GM23338 (cell line): ENCODE results near the gene EYS. TPM values are rescaled to one million over a fixed set of nuclear protein-coding genes. Genes with fewer than 3 reads are reported as not detected.
"Not testable (repeated sequence)": the region's sequence is repeated elsewhere in the genome, so short reads cannot be mapped to it uniquely, and the experiment has no call there.

Experiments used
- ATAC-seq: fragments of 200-7000 bp; cut with Tn5 transposase; 3 replicates; pipeline ENCODE4 v1.9.1; 2020
- DNase-seq: peaks from one replicate; pipeline ENCODE4 v3.0.0-alpha.2; 2015; ENCODE audit warnings: low spot score
- H2AFZ ChIP-seq: fragments of 200-600 bp; sonication (generic); 2 replicates; pipeline ENCODE4 v1.8.0; 2016; ENCODE audit warnings: antibody characterized with exemption, mild to moderate bottlenecking, moderate library complexity
- H3F3A ChIP-seq: fragments of 200-600 bp; sonication (generic); replicated peaks from 2 replicates; pipeline ENCODE4 v1.8.0; 2017; ENCODE audit warnings: antibody characterized with exemption, mixed run types, low read depth
- H3K27ac ChIP-seq: fragments of 200-600 bp; sonication (generic); 2 replicates; pipeline ENCODE4 v1.6.1; 2016; ENCODE audit warnings: low read depth
- H3K27me3 ChIP-seq: fragments of 200-600 bp; sonication (generic); 2 replicates; pipeline ENCODE4 v1.8.0; 2016; ENCODE audit warnings: mild to moderate bottlenecking, mixed run types, moderate library complexity; ENCODE audit not compliant: insufficient read depth
- H3K36me3 ChIP-seq: fragments of 200-600 bp; sonication (generic); 2 replicates; pipeline ENCODE4 v1.8.0; 2016; ENCODE audit warnings: mild to moderate bottlenecking; ENCODE audit not compliant: insufficient read depth
- H3K4me1 ChIP-seq: fragments of 200-600 bp; sonication (generic); 2 replicates; pipeline ENCODE4 v1.8.0; 2016; ENCODE audit warnings: mild to moderate bottlenecking, moderate library complexity; ENCODE audit not compliant: insufficient read depth
- H3K4me2 ChIP-seq: fragments of 200-600 bp; sonication (generic); 2 replicates; pipeline ENCODE4 v1.7.1; 2017; ENCODE audit warnings: mixed run types
- H3K4me3 ChIP-seq: fragments of 200-600 bp; sonication (generic); 2 replicates; pipeline ENCODE4 v1.6.1; 2016; ENCODE audit warnings: mixed run types
- H3K79me2 ChIP-seq: fragments of 200-600 bp; sonication (generic); replicated peaks from 2 replicates; pipeline ENCODE4 v1.8.0; 2017; ENCODE audit warnings: mild to moderate bottlenecking; ENCODE audit not compliant: insufficient read depth
- H3K9me2 ChIP-seq: fragments of 200-600 bp; sonication (generic); 2 replicates; pipeline ENCODE4 v1.8.0; 2017; ENCODE audit not compliant: insufficient read depth
- H4K20me1 ChIP-seq: fragments of 200-600 bp; sonication (generic); replicated peaks from 2 replicates; pipeline ENCODE4 v1.8.0; 2017; ENCODE audit warnings: mild to moderate bottlenecking; ENCODE audit not compliant: insufficient read depth
- H3K27ac Mint-ChIP-seq: 2 replicates; pipeline ENCODE4 v1.8.0; 2020; ENCODE audit warnings: inconsistent platforms, mild to moderate bottlenecking, moderate library complexity, mixed read lengths
- H3K27me3 Mint-ChIP-seq: 3 replicates; pipeline ENCODE4 v1.8.0; 2022; ENCODE audit warnings: low read depth, mild to moderate bottlenecking, moderate library complexity, mixed read lengths, inconsistent platforms; ENCODE audit not compliant: insufficient read depth, poor library complexity
- H3K36me3 Mint-ChIP-seq: 3 replicates; pipeline ENCODE4 v1.8.0; 2021; ENCODE audit warnings: low read depth, mild to moderate bottlenecking, inconsistent platforms, moderate library complexity, mixed read lengths
- H3K4me1 Mint-ChIP-seq: 3 replicates; pipeline ENCODE4 v1.8.0; 2020; ENCODE audit warnings: mild to moderate bottlenecking, inconsistent platforms, mixed read lengths
- H3K4me3 Mint-ChIP-seq: 3 replicates; pipeline ENCODE4 v1.8.0; 2021; ENCODE audit warnings: moderate library complexity, mild to moderate bottlenecking, inconsistent platforms, mixed read lengths
- H3K9me3 Mint-ChIP-seq: 3 replicates; pipeline ENCODE4 v1.8.0; 2020; ENCODE audit warnings: moderate library complexity, mild to moderate bottlenecking, inconsistent platforms, mixed read lengths
- ETS1 ChIP-seq: IDR thresholded peaks from 2 replicates; pipeline ENCODE4 v1.6.1; 2016; ENCODE audit warnings: antibody characterized with exemption
- EZH2phosphoT487 ChIP-seq: fragments of 200-600 bp; sonication (generic); IDR thresholded peaks from one replicate; pipeline ENCODE4 v1.8.1; 2018; ENCODE audit warnings: antibody characterized with exemption; ENCODE audit not compliant: unreplicated experiment
- JUNB ChIP-seq: IDR thresholded peaks from one replicate; pipeline ENCODE4 v1.6.1; 2016; ENCODE audit warnings: antibody characterized with exemption; ENCODE audit not compliant: unreplicated experiment
- POLR2AphosphoS5 ChIP-seq: IDR thresholded peaks from 2 replicates; pipeline ENCODE4 v1.6.1; 2016; ENCODE audit warnings: antibody characterized with exemption, low read depth
- STAT1 ChIP-seq: IDR thresholded peaks from one replicate; pipeline ENCODE4 v1.6.1; 2016; ENCODE audit warnings: antibody characterized with exemption; ENCODE audit not compliant: unreplicated experiment
- ZNF462 ChIP-seq: fragments of 250-450 bp; sonication (Bioruptor Pico); IDR thresholded peaks from 2 replicates; pipeline ENCODE4 v1.5.0; 2020; ENCODE audit warnings: mild to moderate bottlenecking, moderate library complexity
- polyA plus RNA-seq: library from polyadenylated mRNA; unstranded; fragments of >200 nt; fragmentation: Nextera tagmentation; extraction: Ambion mirVana; gene quantifications from 2 replicates; pipeline ENCODE4 v1.2.1, GENCODE V29; 2016
- total RNA-seq: library from RNA; depleted of rRNA; stranded (reverse); fragments of >200 nt; shearing (Covaris generic); gene quantifications from 2 replicates; pipeline ENCODE4 v1.2.3, GENCODE V29; 2014

Gene EYS
- total and polyA plus RNA-seq, 2 experiments from 2014 or later: 0.38 to 0.52 TPM

- Mint-ChIP-seq H3K4me3 (no peak overlapping the region), H3K36me3 (peaks cover 2% of the 10 kb centered on the region; the same call in 1 of the 3 replicates), H3K4me1 (no peaks in the 10 kb centered on the region), H3K9me3 (peaks cover 17% of the 10 kb centered on the region; the same call in 2 of the 3 replicates), H3K27me3 (no peaks in the 10 kb centered on the region), H3K27ac (no peak overlapping the region)
- no peak overlapping the region for H2AFZ ChIP-seq
- no peaks in the 10 kb centered on the region for H3K79me2 ChIP-seq
- no peak overlapping the region for H3K4me3 ChIP-seq
- no peaks in the 10 kb centered on the region for H3F3A ChIP-seq
- no peak overlapping the region for H3K27ac ChIP-seq
- 0 out of 2 replicates have a peak, but pooled peaks cover 4% of the 10 kb centered on the region for H3K36me3 ChIP-seq
- DNase-seq: no peak
- TF ChIP-seq JUNB: no peak
- no peak for TF ChIP-seq ETS1
- TF ChIP-seq EZH2phosphoT487: no peak
- no peak for TF ChIP-seq POLR2AphosphoS5
- TF ChIP-seq STAT1: no peak
- no peaks in the 10 kb centered on the region for H4K20me1 ChIP-seq
- ATAC-seq: no peak
- H3K4me1 ChIP-seq: no peaks in the 10 kb centered on the region
- H3K4me2 ChIP-seq: no peak overlapping the region
- H3K27me3 ChIP-seq: no peaks in the 10 kb centered on the region
- H3K9me2 ChIP-seq: no peaks in the 10 kb centered on the region
These were observed 1457.9 kb downstream of the EYS start for GRCh38 chr6:64249115-64249514.

- DNase-seq (no peak), ATAC-seq (no peak)
- Mint-ChIP-seq H3K27ac (no peak overlapping the region), H3K27me3 (peaks cover 2% of the 10 kb centered on the region), H3K9me3 (peaks cover 47% of the 10 kb centered on the region), H3K4me3 (no peak overlapping the region), H3K36me3 (peaks cover 17% of the 10 kb centered on the region; the same call in 2 of the 3 replicates), H3K4me1 (no peaks in the 10 kb centered on the region)
- Histone ChIP-seq H3K36me3 (0 out of 2 replicates have a peak, but pooled peaks cover 6% of the 10 kb centered on the region), H3K9me2 (0 out of 2 replicates have a peak, but pooled peaks cover 3% of the 10 kb centered on the region), H3K27me3 (no peaks in the 10 kb centered on the region), H3K4me1 (no peaks in the 10 kb centered on the region), H3K27ac (no peak overlapping the region), H4K20me1 (no peaks in the 10 kb centered on the region), H3K4me3 (no peak overlapping the region), H3K4me2 (no peak overlapping the region), H2AFZ (no peak overlapping the region), H3K79me2 (no peaks in the 10 kb centered on the region), H3F3A (no peaks in the 10 kb centered on the region)
- TF ChIP-seq JUNB (no peak), ZNF462 (no peak), STAT1 (no peak)
These were observed 1463.4 kb downstream of the EYS start for GRCh38 chr6:64243618-64244017.

GRCh38 chr6:64238908-64239307, 1468.1 kb downstream of the EYS start:
- H3K4me3 Mint-ChIP-seq, H2AFZ ChIP-seq, H3K4me1 Mint-ChIP-seq, H3K4me3 ChIP-seq, ATAC-seq, H3K27me3 Mint-ChIP-seq, H4K20me1 ChIP-seq, H3K27ac ChIP-seq, H3K4me1 ChIP-seq, H3K36me3 ChIP-seq, H3F3A ChIP-seq, H3K27ac Mint-ChIP-seq, DNase-seq, H3K9me2 ChIP-seq, H3K79me2 ChIP-seq, H3K27me3 ChIP-seq, H3K4me2 ChIP-seq: not testable (repeated sequence)
- H3K36me3 Mint-ChIP-seq: peaks cover 15% of the 10 kb centered on the region; the same call in 2 of the 3 replicates
- H3K9me3 Mint-ChIP-seq: peaks cover 38% of the 10 kb centered on the region
